Neural cell (in vitro differentiated cells): ENCODE results near the gene AP3B1. TPM values are rescaled to one million over a fixed set of nuclear protein-coding genes. Genes with fewer than 3 reads are reported as not detected.

Experiments
- H2AFZ ChIP-seq: fragments of 200-600, 300-800 bp; sonication (generic), shearing (Covaris generic); 2 replicates; pipeline ENCODE4 v1.6.0; 2014; ENCODE audit warnings: low read depth, mild to moderate bottlenecking, antibody characterized with exemption, low read length, moderate library complexity
- H3F3A ChIP-seq: fragments of 200-600 bp; shearing (Covaris generic); 2 replicates; pipeline ENCODE4 v1.6.1; 2016; ENCODE audit warnings: mild to moderate bottlenecking, moderate library complexity, mixed read lengths, antibody characterized with exemption, low read length; ENCODE audit not compliant: insufficient read depth, poor library complexity, severe bottlenecking
- H3K27ac ChIP-seq: fragments of 200-600, 300-800 bp; sonication (generic), shearing (Covaris generic); 2 replicates; pipeline ENCODE4 v1.5.1; 2014; ENCODE audit warnings: mild to moderate bottlenecking, low read length, moderate library complexity
- H3K27me3 ChIP-seq: fragments of 300-800, 200-600 bp; sonication (generic), shearing (Covaris generic); 2 replicates; pipeline ENCODE4 v1.6.0; 2014; ENCODE audit warnings: mild to moderate bottlenecking, low read depth, low read length, moderate library complexity; ENCODE audit not compliant: insufficient read depth
- H3K36me3 ChIP-seq: fragments of 300-800, 200-600 bp; sonication (generic), shearing (Covaris generic); 2 replicates; pipeline ENCODE4 v1.5.1; 2014; ENCODE audit warnings: mild to moderate bottlenecking, antibody characterized with exemption, low read length, moderate library complexity; ENCODE audit not compliant: insufficient read depth
- H3K4me2 ChIP-seq: fragments of 300-800, 200-600 bp; sonication (generic), shearing (Covaris generic); 2 replicates; pipeline ENCODE4 v1.6.0; 2014; ENCODE audit warnings: mild to moderate bottlenecking, low read length
- H3K4me3 ChIP-seq: fragments of 300-800, 200-600 bp; sonication (generic), shearing (Covaris generic); 2 replicates; pipeline ENCODE4 v1.5.1; 2014; ENCODE audit warnings: mild to moderate bottlenecking, low read length, moderate library complexity
- H3K79me2 ChIP-seq: fragments of 200-600 bp; shearing (Covaris generic); replicated peaks from 2 replicates; pipeline ENCODE4 v1.6.0; 2014; ENCODE audit warnings: mild to moderate bottlenecking, low read length, moderate library complexity; ENCODE audit not compliant: insufficient read depth
- H3K9ac ChIP-seq: fragments of 300-800, 200-600 bp; sonication (generic), shearing (Covaris generic); 2 replicates; pipeline ENCODE4 v1.6.1; 2016; ENCODE audit warnings: mild to moderate bottlenecking, low read length, mixed read lengths
- H3K9me2 ChIP-seq: fragments of 200-600 bp; shearing (Covaris generic); 2 replicates; pipeline ENCODE4 v1.6.1; 2016; ENCODE audit warnings: mild to moderate bottlenecking, low read length, mixed read lengths; ENCODE audit not compliant: insufficient read depth
- H3K9me3 ChIP-seq: fragments of 200-600, 300-800 bp; sonication (generic), shearing (Covaris generic); 2 replicates; pipeline ENCODE4 v1.6.1; 2016; ENCODE audit warnings: mild to moderate bottlenecking, mixed run types, low read length, moderate library complexity, mixed read lengths
- H4K20me1 ChIP-seq: fragments of 200-600 bp; shearing (Covaris generic); 2 replicates; pipeline ENCODE4 v1.6.1; 2016; ENCODE audit warnings: mild to moderate bottlenecking, mixed run types; ENCODE audit not compliant: insufficient read depth
- EP300 ChIP-seq: fragments of 450-650 bp; conservative IDR thresholded peaks from 2 replicates; pipeline ENCODE4 v1.6.1; 2014; ENCODE audit warnings: antibody characterized with exemption, mild to moderate bottlenecking, moderate library complexity; ENCODE audit not compliant: poor library complexity, severe bottlenecking
- EZH2 ChIP-seq: fragments of 200-600, 300-800 bp; shearing (Covaris generic), sonication (generic); IDR thresholded peaks from 2 replicates; pipeline ENCODE4 v1.6.1; 2014; ENCODE audit warnings: antibody characterized with exemption, low read length, borderline replicate concordance, mild to moderate bottlenecking; ENCODE audit not compliant: insufficient read depth, poor library complexity, severe bottlenecking
- MXI1 ChIP-seq: fragments of 450-650 bp; conservative IDR thresholded peaks from 2 replicates; pipeline ENCODE4 v1.6.1; 2014; ENCODE audit warnings: antibody characterized with exemption, mild to moderate bottlenecking; ENCODE audit not compliant: poor library complexity, severe bottlenecking
- POLR2AphosphoS5 ChIP-seq: IDR thresholded peaks from 2 replicates; pipeline ENCODE4 v1.6.1; 2012
- RAD21 ChIP-seq: fragments of 450-650 bp; conservative IDR thresholded peaks from 2 replicates; pipeline ENCODE4 v1.6.1; 2014; ENCODE audit warnings: antibody characterized with exemption, mild to moderate bottlenecking, moderate library complexity
- REST ChIP-seq: IDR thresholded peaks from 2 replicates; pipeline ENCODE4 v1.6.1; 2012; ENCODE audit warnings: borderline replicate concordance
- SMC3 ChIP-seq: fragments of 450-650 bp; conservative IDR thresholded peaks from 2 replicates; pipeline ENCODE4 v1.6.1; 2014; ENCODE audit warnings: antibody characterized with exemption, mild to moderate bottlenecking, moderate library complexity; ENCODE audit not compliant: poor library complexity
- TAF1 ChIP-seq: IDR thresholded peaks from 2 replicates; pipeline ENCODE4 v1.6.1; 2012; ENCODE audit warnings: low read depth
- polyA plus RNA-seq: library from polyadenylated mRNA; depleted of rRNA; stranded (reverse); fragments of >200 nt; gene quantifications from 2 replicates; pipeline ENCODE4 v1.2.3, GENCODE V29; 2014
- TF ChIP-seq, protein P1 (sequence below): fragments of 450-650 bp; IDR thresholded peaks from 2 replicates; pipeline ENCODE4 v1.5.1; 2014; ENCODE audit warnings: antibody characterized with exemption, mild to moderate bottlenecking, moderate library complexity; ENCODE audit not compliant: poor library complexity, severe bottlenecking

The AP3B1 gene
- polyA plus RNA-seq, 1 donor from 2014 or later, result 8.5 TPM

- no peaks in the 10 kb centered on the region for H3K9me2 ChIP-seq
Observed at GRCh38 chr5:78327761-78328510, 33.4 kb upstream of the AP3B1 start.

GRCh38 chr5:78326930-78327329, 32.4 kb upstream of the AP3B1 start:
- no peaks in the 10 kb centered on the region for H3F3A ChIP-seq
- H3K9me2 ChIP-seq, result no peaks in the 10 kb centered on the region
- no peaks in the 10 kb centered on the region for H4K20me1 ChIP-seq
- H3K36me3 ChIP-seq, result no peaks in the 10 kb centered on the region
- H2AFZ ChIP-seq, result no peak overlapping the region
- no peak overlapping the region for H3K9ac ChIP-seq
- no peak overlapping the region for H3K4me3 ChIP-seq
- H3K79me2 ChIP-seq, result no peaks in the 10 kb centered on the region
- H3K9me3 ChIP-seq, result no peaks in the 10 kb centered on the region
- no peaks in the 10 kb centered on the region for H3K27me3 ChIP-seq
- no peak overlapping the region for H3K4me2 ChIP-seq
- no peak overlapping the region for H3K27ac ChIP-seq
- TF ChIP-seq SMC3 (no peak), EP300 (no peak), EZH2 (no peak), POLR2AphosphoS5 (no peak), REST (no peak)
- TF ChIP-seq, protein P1, sequence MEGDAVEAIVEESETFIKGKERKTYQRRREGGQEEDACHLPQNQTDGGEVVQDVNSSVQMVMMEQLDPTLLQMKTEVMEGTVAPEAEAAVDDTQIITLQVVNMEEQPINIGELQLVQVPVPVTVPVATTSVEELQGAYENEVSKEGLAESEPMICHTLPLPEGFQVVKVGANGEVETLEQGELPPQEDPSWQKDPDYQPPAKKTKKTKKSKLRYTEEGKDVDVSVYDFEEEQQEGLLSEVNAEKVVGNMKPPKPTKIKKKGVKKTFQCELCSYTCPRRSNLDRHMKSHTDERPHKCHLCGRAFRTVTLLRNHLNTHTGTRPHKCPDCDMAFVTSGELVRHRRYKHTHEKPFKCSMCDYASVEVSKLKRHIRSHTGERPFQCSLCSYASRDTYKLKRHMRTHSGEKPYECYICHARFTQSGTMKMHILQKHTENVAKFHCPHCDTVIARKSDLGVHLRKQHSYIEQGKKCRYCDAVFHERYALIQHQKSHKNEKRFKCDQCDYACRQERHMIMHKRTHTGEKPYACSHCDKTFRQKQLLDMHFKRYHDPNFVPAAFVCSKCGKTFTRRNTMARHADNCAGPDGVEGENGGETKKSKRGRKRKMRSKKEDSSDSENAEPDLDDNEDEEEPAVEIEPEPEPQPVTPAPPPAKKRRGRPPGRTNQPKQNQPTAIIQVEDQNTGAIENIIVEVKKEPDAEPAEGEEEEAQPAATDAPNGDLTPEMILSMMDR, result no peak

More at GRCh38 chr5:78327761-78328510, 33.4 kb upstream of the AP3B1 start:
- no peak overlapping the region for H3K27ac ChIP-seq
- no peak overlapping the region for H2AFZ ChIP-seq
- H3K27me3 ChIP-seq, result no peaks in the 10 kb centered on the region
- H3K4me3 ChIP-seq, result no peak overlapping the region
- H3K9ac ChIP-seq, result no peak overlapping the region
- no peaks in the 10 kb centered on the region for H3K36me3 ChIP-seq
- H3F3A ChIP-seq, result no peaks in the 10 kb centered on the region
- no peak for TF ChIP-seq REST
- no peak for TF ChIP-seq SMC3
- no peak for TF ChIP-seq RAD21
- TF ChIP-seq, protein P1, result no peak
- TF ChIP-seq POLR2AphosphoS5, result no peak
- no peak for TF ChIP-seq EP300
- no peak for TF ChIP-seq EZH2
- no peak for TF ChIP-seq TAF1
- no peak for TF ChIP-seq MXI1
- no peak overlapping the region for H3K4me2 ChIP-seq
- no peaks in the 10 kb centered on the region for H4K20me1 ChIP-seq
- H3K9me3 ChIP-seq, result no peaks in the 10 kb centered on the region
- no peaks in the 10 kb centered on the region for H3K79me2 ChIP-seq
